MM.1S (cell line): ENCODE measurements around the gene HDDC3.

ENCODE experiments used
- CTCF ChIP-seq: fragments of 300-600 bp; sonication (generic); IDR thresholded peaks from 2 replicates; pipeline ENCODE4 v1.5.1; 2016; ENCODE audit warnings: antibody characterized with exemption, low read length, mixed read lengths
- EZH2 ChIP-seq: fragments of 300-600 bp; sonication (generic); optimal IDR thresholded peaks from 2 replicates; pipeline ENCODE3; 2017; ENCODE audit warnings: low read depth, mild to moderate bottlenecking, antibody characterized with exemption, low read length, mixed read lengths
- EZH2phosphoT487 ChIP-seq: fragments of 300-600 bp; sonication (generic); IDR thresholded peaks from 2 replicates; pipeline ENCODE4 v1.6.1; 2018; ENCODE audit warnings: antibody characterized with exemption, low read length

DNA sequence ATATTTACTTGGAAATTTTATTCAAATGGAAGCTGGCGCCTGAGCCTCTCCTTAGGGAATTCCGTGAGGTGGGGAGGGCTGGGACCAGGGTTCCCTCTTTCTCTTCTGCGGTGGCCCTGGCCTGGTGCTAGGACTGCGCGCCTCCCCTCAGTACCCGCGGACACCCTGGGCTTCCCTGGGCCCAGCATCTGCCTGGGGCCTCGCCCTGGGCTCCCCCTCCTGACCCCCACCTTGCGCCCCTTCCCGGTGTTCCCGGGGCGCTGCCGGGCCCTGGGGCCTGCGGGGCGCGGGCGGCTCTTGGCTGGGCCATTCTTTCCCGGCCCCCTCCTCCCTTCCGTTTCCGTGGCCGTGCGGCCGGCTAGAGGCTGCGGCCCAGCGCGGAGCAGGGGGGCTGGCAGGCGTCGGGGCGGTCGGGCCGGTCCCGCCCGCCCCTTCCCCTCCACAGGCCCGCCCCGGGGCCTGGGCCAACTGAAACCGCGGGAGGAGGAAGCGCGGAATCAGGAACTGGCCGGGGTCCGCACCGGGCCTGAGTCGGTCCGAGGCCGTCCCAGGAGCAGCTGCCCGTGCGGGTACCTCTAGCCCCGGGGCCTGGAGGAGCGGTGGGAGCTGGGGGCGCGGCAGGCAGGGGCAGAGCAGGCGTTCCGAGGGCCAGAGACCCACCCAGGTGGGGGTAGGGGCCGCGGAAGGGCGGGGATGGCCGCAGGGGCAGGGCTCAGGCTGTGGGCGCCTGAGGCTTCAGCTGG, 48.2 kb downstream of the HDDC3 start, which contains the start of gene FES:
- TF ChIP-seq CTCF (no peak), EZH2phosphoT487 (no peak), EZH2 (no peak)
